Mesendoderm (in vitro differentiated cells): ENCODE results near the gene ZNF618.
"Not testable (repeated sequence)": the region's sequence is repeated elsewhere in the genome, so short reads cannot be mapped to it uniquely, and the experiment has no call there.

ENCODE experiments used
- DNase-seq: peaks from one replicate; pipeline ENCODE4 v3.0.0; 2013
- H2AK5ac ChIP-seq: 2 replicates; pipeline ENCODE4 v1.6.1; 2013; ENCODE audit warnings: low read length, inconsistent platforms
- H2BK120ac ChIP-seq: 2 replicates; pipeline ENCODE4 v1.6.1; 2013; ENCODE audit warnings: low read depth, mild to moderate bottlenecking, low read length, moderate library complexity, mixed read lengths
- H2BK15ac ChIP-seq: replicated peaks from 2 replicates; pipeline ENCODE4 v1.6.1; 2013; ENCODE audit warnings: low read depth, mild to moderate bottlenecking, moderate library complexity
- H2BK5ac ChIP-seq: 2 replicates; pipeline ENCODE4 v1.6.1; 2013; ENCODE audit warnings: low read length, inconsistent platforms
- H3K18ac ChIP-seq: 2 replicates; pipeline ENCODE4 v1.6.1; 2013; ENCODE audit warnings: mild to moderate bottlenecking, low read length, mixed read lengths
- H3K23ac ChIP-seq: one replicate; pipeline ENCODE4 v1.6.1; 2013; ENCODE audit warnings: low read length
- H3K27ac ChIP-seq: 2 replicates; pipeline ENCODE4 v1.5.1; 2013; ENCODE audit warnings: low read depth, mild to moderate bottlenecking, inconsistent platforms, low read length, moderate library complexity
- H3K27me3 ChIP-seq: 2 replicates; pipeline ENCODE4 v1.6.1; 2013; ENCODE audit warnings: low read length, control low read depth, mild to moderate bottlenecking, inconsistent platforms; ENCODE audit not compliant: insufficient read depth, poor library complexity
- H3K36me3 ChIP-seq: 2 replicates; pipeline ENCODE4 v1.6.1; 2013; ENCODE audit warnings: low read length, inconsistent platforms; ENCODE audit not compliant: control insufficient read depth, insufficient read depth
- H3K4ac ChIP-seq: one replicate; pipeline ENCODE4 v1.6.1; 2013; ENCODE audit warnings: low read depth, mild to moderate bottlenecking, low read length, moderate library complexity
- H3K4me1 ChIP-seq: 2 replicates; pipeline ENCODE4 v1.6.1; 2013; ENCODE audit warnings: low read depth, low read length, inconsistent platforms; ENCODE audit not compliant: control insufficient read depth
- H3K4me2 ChIP-seq: 2 replicates; pipeline ENCODE4 v1.6.1; 2013; ENCODE audit warnings: low read length
- H3K4me3 ChIP-seq: 2 replicates; pipeline ENCODE4 v1.5.1; 2013; ENCODE audit warnings: mild to moderate bottlenecking, low read length
- H3K56ac ChIP-seq: one replicate; pipeline ENCODE4 v1.6.1; 2013; ENCODE audit warnings: low read length
- H3K79me1 ChIP-seq: 2 replicates; pipeline ENCODE4 v1.6.1; 2013; ENCODE audit warnings: low read length, inconsistent platforms
- H3K79me2 ChIP-seq: 2 replicates; pipeline ENCODE4 v1.6.1; 2013; ENCODE audit warnings: mild to moderate bottlenecking, low read length; ENCODE audit not compliant: control insufficient read depth, insufficient read depth
- H3K9ac ChIP-seq: 2 replicates; pipeline ENCODE4 v1.6.1; 2013; ENCODE audit warnings: low read length, inconsistent platforms
- H4K5ac ChIP-seq: one replicate; pipeline ENCODE4 v1.6.1; 2013; ENCODE audit warnings: low read length
- H4K8ac ChIP-seq: one replicate; pipeline ENCODE4 v1.6.1; 2013; ENCODE audit warnings: low read depth, mild to moderate bottlenecking, control low read depth, low read length, moderate library complexity
- WGBS: extraction: QIAGEN DNeasy Blood & Tissue Kit; methylation state at CpG from one replicate; pipeline ENCODE4 v1.1.7; 2013; ENCODE audit warnings: low lambda C conversion rate, missing lambda C conversion rate; ENCODE audit not compliant: insufficient coverage; ENCODE audit errors: extremely low coverage; 5-methylcytosine and 5-hydroxymethylcytosine counted together

ZNF618 gene

GRCh38 chr9:114038724-114039313, 162.7 kb downstream of the ZNF618 start:
- Histone ChIP-seq H3K79me2 (no peaks in the 10 kb centered on the region), H3K56ac (no peak overlapping the region), H2BK120ac (no peak overlapping the region), H3K4me2 (no peak overlapping the region), H3K23ac (no peak overlapping the region), H4K5ac (no peak overlapping the region), H2BK5ac (no peak overlapping the region), H3K4me1 (no peaks in the 10 kb centered on the region), H3K18ac (no peak overlapping the region), H3K79me1 (no peaks in the 10 kb centered on the region), H3K36me3 (peaks cover 6% of the 10 kb centered on the region), H3K9ac (no peak overlapping the region), H3K27ac (no peak overlapping the region), H3K4ac (no peak overlapping the region), H3K27me3 (no peaks in the 10 kb centered on the region), H3K4me3 (no peak overlapping the region), H2BK15ac (no peak overlapping the region), H4K8ac (no peak overlapping the region), H2AK5ac (no peak overlapping the region)
- no CpG with 5 or more reads among the region's 13 CpGs for WGBS
- DNase-seq: no peak

DNA sequence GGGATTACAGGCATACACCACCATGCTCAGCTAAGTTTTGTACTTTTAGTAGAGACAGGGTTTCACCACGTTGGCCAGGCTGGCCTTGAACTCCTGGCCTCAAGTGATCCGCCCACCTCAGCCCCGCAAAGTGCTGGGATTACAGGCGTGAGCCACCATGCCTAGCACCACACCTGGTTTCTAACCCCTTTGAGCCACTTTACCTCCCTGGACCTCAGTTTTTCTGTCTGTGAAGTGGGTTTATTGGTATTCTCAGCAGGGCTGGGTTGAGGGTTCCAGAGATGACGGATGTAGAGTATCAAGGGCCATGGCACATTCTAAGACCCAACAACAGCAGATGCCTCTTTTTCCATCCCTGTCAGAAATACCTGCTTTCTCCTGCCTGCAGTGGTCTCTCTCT, 163.4 kb downstream of the ZNF618 start:
- Histone ChIP-seq H3K4ac (no peak overlapping the region), H3K36me3 (peaks cover 6% of the 10 kb centered on the region), H3K23ac (no peak overlapping the region), H3K4me3 (no peak overlapping the region), H4K8ac (no peak overlapping the region), H3K27me3 (no peaks in the 10 kb centered on the region), H3K4me2 (no peak overlapping the region), H3K79me1 (no peaks in the 10 kb centered on the region), H3K18ac (no peak overlapping the region), H3K4me1 (no peaks in the 10 kb centered on the region), H2BK120ac (no peak overlapping the region), H4K5ac (no peak overlapping the region), H2AK5ac (no peak overlapping the region), H3K79me2 (no peaks in the 10 kb centered on the region), H3K9ac (no peak overlapping the region), H3K56ac (no peak overlapping the region), H3K27ac (no peak overlapping the region), H2BK15ac (no peak overlapping the region), H2BK5ac (no peak overlapping the region)
- DNase-seq: no peak
- WGBS: no CpG with 5 or more reads among the region's 5 CpGs

- H4K5ac ChIP-seq, H3K4me3 ChIP-seq, H3K4ac ChIP-seq, DNase-seq, H3K79me1 ChIP-seq, H3K79me2 ChIP-seq, H3K23ac ChIP-seq, H3K27ac ChIP-seq, H2AK5ac ChIP-seq, H3K27me3 ChIP-seq, H3K9ac ChIP-seq, H2BK120ac ChIP-seq, H3K4me1 ChIP-seq, H3K56ac ChIP-seq, H2BK15ac ChIP-seq, H4K8ac ChIP-seq, H2BK5ac ChIP-seq, H3K36me3 ChIP-seq, H3K18ac ChIP-seq, H3K4me2 ChIP-seq: not testable (repeated sequence)
Observed at GRCh38 chr9:114043660-114044059, 167.6 kb downstream of the ZNF618 start.

- Histone ChIP-seq H2BK5ac (no peak overlapping the region), H3K4me3 (no peak overlapping the region), H2AK5ac (no peak overlapping the region), H3K23ac (no peak overlapping the region), H3K27ac (no peak overlapping the region), H2BK15ac (no peak overlapping the region), H3K36me3 (peaks cover 4% of the 10 kb centered on the region), H3K4me2 (no peak overlapping the region), H3K27me3 (no peaks in the 10 kb centered on the region), H3K9ac (no peak overlapping the region), H3K79me1 (no peaks in the 10 kb centered on the region), H3K4me1 (no peaks in the 10 kb centered on the region), H3K79me2 (no peaks in the 10 kb centered on the region), H3K56ac (no peak overlapping the region), H4K8ac (no peak overlapping the region), H2BK120ac (no peak overlapping the region), H3K18ac (no peak overlapping the region), H3K4ac (no peak overlapping the region), H4K5ac (no peak overlapping the region)
- WGBS: no CpG with 5 or more reads among the region's 4 CpGs
- no peak for DNase-seq
Observed at GRCh38 chr9:114046237-114046755, 170.2 kb downstream of the ZNF618 start.

DNA sequence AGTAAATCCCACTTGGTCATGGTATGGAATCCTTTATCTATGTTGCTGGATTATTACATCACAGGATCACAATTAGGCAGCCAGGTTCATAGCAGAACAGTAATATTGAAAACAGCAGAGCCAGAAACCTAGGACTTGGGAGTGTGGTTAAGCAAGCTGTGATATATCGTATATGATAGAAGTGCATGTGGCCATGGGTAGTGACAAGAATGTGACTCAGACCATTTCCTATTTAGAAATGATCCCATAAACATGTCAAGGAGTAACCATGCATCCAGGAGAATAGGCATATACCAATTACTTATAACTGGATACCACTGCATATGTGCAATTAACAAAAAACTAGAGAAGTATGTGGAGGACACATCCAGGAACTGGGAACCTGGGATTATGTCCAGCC, 170.8 kb downstream of the ZNF618 start:
- Histone ChIP-seq H2BK5ac (no peak overlapping the region), H3K23ac (no peak overlapping the region), H2AK5ac (no peak overlapping the region), H3K4me2 (no peak overlapping the region), H3K79me1 (no peaks in the 10 kb centered on the region), H3K27ac (no peak overlapping the region), H3K36me3 (peaks cover 4% of the 10 kb centered on the region), H3K9ac (no peak overlapping the region), H3K79me2 (no peaks in the 10 kb centered on the region), H3K4ac (no peak overlapping the region), H3K4me3 (no peak overlapping the region), H4K8ac (no peak overlapping the region), H3K27me3 (no peaks in the 10 kb centered on the region), H2BK120ac (no peak overlapping the region), H3K4me1 (no peaks in the 10 kb centered on the region), H3K56ac (no peak overlapping the region), H2BK15ac (no peak overlapping the region), H4K5ac (no peak overlapping the region), H3K18ac (no peak overlapping the region)
- WGBS: no CpG with 5 or more reads among the region's 1 CpG
- no peak for DNase-seq

DNA sequence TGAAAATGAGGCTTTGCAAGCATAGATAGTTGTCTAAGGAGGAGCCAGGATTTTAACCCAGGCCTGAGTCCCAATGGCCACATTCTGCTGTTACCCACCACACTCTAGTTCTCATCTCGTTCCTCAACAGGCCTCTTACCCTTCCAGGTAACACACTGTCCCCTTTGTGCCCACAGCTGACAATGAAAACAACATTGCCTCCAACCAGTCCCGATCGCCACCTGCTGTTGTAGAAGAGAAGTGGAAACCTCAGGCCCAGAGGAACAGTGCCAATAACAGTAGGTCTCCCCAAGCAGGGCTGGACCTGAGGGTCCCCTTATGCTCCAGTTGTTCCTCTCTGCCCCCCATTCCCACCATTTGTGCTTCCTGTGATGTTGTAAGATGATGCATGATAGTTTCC, 171.6 kb downstream of the ZNF618 start:
- peaks cover 5% of the 10 kb centered on the region for H3K36me3 ChIP-seq
- no peaks in the 10 kb centered on the region for H3K79me2 ChIP-seq
- DNase-seq: peak; percentile 66
- no peak overlapping the region for H3K27ac ChIP-seq
- H2BK120ac ChIP-seq: no peak overlapping the region
- H3K18ac ChIP-seq: no peak overlapping the region
- no peak overlapping the region for H2BK5ac ChIP-seq
- H3K23ac ChIP-seq: no peak overlapping the region
- no peak overlapping the region for H2AK5ac ChIP-seq
- no peaks in the 10 kb centered on the region for H3K4me1 ChIP-seq
- no CpG with 5 or more reads among the region's 3 CpGs for whole genome bisulfite sequencing
- no peak overlapping the region for H3K4ac ChIP-seq
- H3K4me2 ChIP-seq: no peak overlapping the region
- no peak overlapping the region for H3K56ac ChIP-seq
- no peak overlapping the region for H3K4me3 ChIP-seq
- H4K8ac ChIP-seq: no peak overlapping the region
- no peak overlapping the region for H3K9ac ChIP-seq
- no peak overlapping the region for H2BK15ac ChIP-seq
- no peak overlapping the region for H4K5ac ChIP-seq
- H3K27me3 ChIP-seq: no peaks in the 10 kb centered on the region
- no peaks in the 10 kb centered on the region for H3K79me1 ChIP-seq
